Measurements from ENCODE around the gene SIGMAR1. TPM values are rescaled to one million over a fixed set of nuclear protein-coding genes. Genes with fewer than 3 reads are reported as not detected.

The SIGMAR1 gene
- total and polyA plus RNA-seq, 2 of the 8 experiments (the other 6 are each of a cell fraction or from before 2014, with no cell fraction given), result 84.2 to 134 TPM

DNA sequence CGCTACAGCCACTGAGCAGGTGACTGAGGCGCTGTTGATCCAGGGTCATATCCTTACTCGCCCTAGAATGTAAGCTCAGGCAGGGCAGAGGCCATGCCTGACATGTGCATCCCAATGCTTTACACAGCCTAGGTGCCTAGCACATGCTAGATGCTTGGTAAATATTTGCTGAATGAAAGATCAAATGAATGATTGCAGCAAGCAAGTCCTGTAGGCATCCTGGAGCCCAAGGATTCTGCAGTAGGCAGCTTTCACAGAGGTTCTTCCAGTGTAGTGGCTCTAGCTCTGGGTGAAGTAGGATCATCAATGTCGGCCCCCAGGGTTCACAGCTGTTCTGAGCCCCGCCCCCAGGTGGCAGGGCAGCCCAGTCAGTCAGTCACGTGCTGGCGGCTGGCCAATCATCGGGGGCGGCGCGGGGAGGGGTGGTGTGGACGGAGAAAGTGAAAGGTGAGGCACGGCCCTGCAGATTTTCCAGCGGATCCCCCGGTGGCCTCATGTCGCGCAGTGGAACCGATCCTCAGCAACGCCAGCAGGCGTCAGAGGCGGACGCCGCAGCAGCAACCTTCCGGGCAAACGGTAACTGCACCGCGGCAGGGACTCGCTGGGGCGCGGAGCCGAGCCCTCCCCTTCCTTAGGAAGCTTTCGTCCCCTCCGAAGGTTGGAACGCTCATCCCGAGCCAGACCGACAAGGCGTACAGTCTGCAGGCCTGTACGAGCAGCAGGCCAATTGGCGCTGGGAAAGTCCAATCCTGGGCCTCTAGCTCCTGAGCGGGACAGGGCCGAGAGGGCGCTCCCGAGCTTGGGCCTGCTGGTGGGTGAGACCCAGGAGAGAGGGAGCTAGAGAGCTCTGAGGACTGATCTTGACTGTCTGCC, 8.9 kb upstream of the SIGMAR1 start, which contains the start of gene GALT:
GALT (plus strand) TSS at position 465 of the 873 bp plus-strand sequence; CDS start at position 495, 30 bp downstream.
- H4K91ac ChIP-seq (replicated peaks; ENCODE audit: insufficient read length, low read length), result peak within 1 kb of the TSS; percentile 86
- POLR2A ChIA-PET (ENCODE audit: partially characterized antibody), result interaction anchor here (0.6 to 12.8 kb wide), 6 partner anchors 10 to 1616 kb away, joined by 3 to 127 read pairs (median 8); partner anchors contain the start of genes ARID3C, CCL27, FANCG and SIGMAR1
- H4K20me1 ChIP-seq (replicated peaks in 1 of 2; ENCODE audit: control insufficient read depth in 1 of 2, insufficient read depth in 2 of 2, low read length in 2 of 2), result peaks cover 2 to 8% of the 10 kb centered on the region in 2 experiments
- peak within 1 kb of the TSS; percentile 88 for H3K18ac ChIP-seq (ENCODE audit: extremely low read depth, low read length)
- no peaks in the 10 kb centered on the region for H3K9me3 ChIP-seq (ENCODE audit: insufficient read depth in 2 of 2, low read depth in 1 of 2, low read length in 1 of 2)
- peak in 1 of 2 experiments; percentile 96 for DNase-seq (ENCODE audit: low read depth in 1 of 2, low spot score in 2 of 2)
- H4K8ac ChIP-seq (ENCODE audit: extremely low read depth, insufficient read depth, low read length), result peak within 1 kb of the TSS; percentile 88
- H3K27me3 ChIP-seq (replicated peaks in 1 of 4; ENCODE audit: control insufficient read depth in 3 of 4, extremely low read depth in 1 of 4, insufficient read depth in 3 of 4, low read length in 3 of 4), result no peaks in the 10 kb centered on the region; a peak in 1 of 7 replicates
- no peak within 1 kb of the TSS for H2AK5ac ChIP-seq (ENCODE audit: low read depth, low read length)
- H3K9ac ChIP-seq (replicated peaks in 1 of 4; ENCODE audit: extremely low read depth in 1 of 4, low read depth in 3 of 4, low read length in 3 of 4), result peak within 1 kb of the TSS in 3 of 4 experiments; percentile 58 to 70 (median 62); a peak in 6 of 7 replicates
- peaks cover 3 to 21% (median 11%) of the 10 kb centered on the region in 4 experiments for H3K4me1 ChIP-seq (replicated peaks in 1 of 4; ENCODE audit: control insufficient read depth in 3 of 4, insufficient read depth in 4 of 4, low read length in 3 of 4)
- peak within 1 kb of the TSS; percentile 84 for H3K4ac ChIP-seq (replicated peaks; ENCODE audit: insufficient read length, low read depth, low read length)
- H2BK12ac ChIP-seq (ENCODE audit: low read depth, low read length), result peak within 1 kb of the TSS; percentile 75; the same call in 1 of the 2 replicates
- H2BK20ac ChIP-seq (ENCODE audit: low read length), result peak within 1 kb of the TSS; percentile 75; the same call in 1 of the 2 replicates
- H3K4me3 ChIP-seq (ENCODE audit: extremely low read depth in 1 of 4, insufficient read depth in 2 of 4, low read depth in 3 of 4, low read length in 4 of 4), result peak within 1 kb of the TSS; percentile 69 to 92 (median 80)
- FAIRE-seq, result no peak
- peak within 1 kb of the TSS; percentile 94 for H3K56ac ChIP-seq (replicated peaks; ENCODE audit: insufficient read length, low read depth, low read length)
- peak within 1 kb of the TSS; percentile 97 for H2BK5ac ChIP-seq (ENCODE audit: low read depth, low read length)
- H3K23me2 ChIP-seq (ENCODE audit: low read depth, low read length), result peaks cover 11% of the 10 kb centered on the region; the same call in 1 of the 2 replicates
- H3K79me1 ChIP-seq (ENCODE audit: low read depth, low read length), result peaks cover 6% of the 10 kb centered on the region; the same call in 1 of the 2 replicates
- peak within 1 kb of the TSS; percentile 90 for H4K5ac ChIP-seq (ENCODE audit: insufficient read length, low read depth, low read length)
- peaks cover 3 to 23% (median 8%) of the 10 kb centered on the region in 4 experiments; a peak in 7 of 8 replicates for H3K36me3 ChIP-seq (ENCODE audit: control insufficient read depth in 2 of 4, insufficient read depth in 4 of 4, low read length in 3 of 4)
- H2AFZ ChIP-seq (ENCODE audit: low read length), result peak within 1 kb of the TSS; percentile 16
- CTCF ChIA-PET (ENCODE audit: partially characterized antibody), result interaction anchor here (0.8 to 17.4 kb wide), 15 partner anchors 10 to 144 kb away, joined by 3 to 277 read pairs (median 5); partner anchors contain the start of genes CCL27, DCTN3, IL11RA and RPP25L
- H3K27ac ChIP-seq (ENCODE audit: low read depth, low read length), result peak within 1 kb of the TSS; percentile 66
- no peak within 1 kb of the TSS for H3K23ac ChIP-seq (ENCODE audit: insufficient read length)
- peak within 1 kb of the TSS; percentile 96 for H2BK120ac ChIP-seq (replicated peaks; ENCODE audit: low read depth, low read length)
- H3K4me2 ChIP-seq (ENCODE audit: insufficient read depth in 1 of 2, low read depth in 2 of 2, low read length in 2 of 2), result peak within 1 kb of the TSS; percentile 89 to 97
- peaks cover 0 to 12% of the 10 kb centered on the region in 2 experiments; a peak in 1 of 4 replicates for H3K79me2 ChIP-seq (ENCODE audit: control insufficient read depth in 1 of 2, insufficient read depth in 2 of 2, low read length in 2 of 2)
- 7% methylated on average over 39 of the region's 43 CpGs; no CpG with 5 or more reads in 1 of the 2 experiments for WGBS, 2 experiments (ENCODE audit: extremely low coverage in 1 of 2, insufficient coverage in 1 of 2, insufficient read length in 1 of 2, insufficient replicate concordance in 2 of 2, low coverage in 1 of 2, low lambda C conversion rate in 2 of 2, missing lambda C conversion rate in 1 of 2)
- peak within 1 kb of the TSS; percentile 88; the same call in 1 of the 2 replicates for H2BK15ac ChIP-seq (ENCODE audit: low read length)
- peak within 1 kb of the TSS; percentile 66 for H3K14ac ChIP-seq (ENCODE audit: insufficient read length)
- TF ChIP-seq RFX5 (IDR thresholded peaks at IDR 0.05; ENCODE audit: borderline replicate concordance, low read depth, low read length), result no peak
- peak in 1 of 2 experiments; percentile 69; a peak in 2 of 3 replicates for TF ChIP-seq POLR2A (IDR thresholded peaks at IDR 0.05; ENCODE audit: control extremely low read depth in 1 of 2, low read depth in 2 of 2, low read length in 2 of 2)
- TF ChIP-seq MAX (IDR thresholded peaks at IDR 0.05), result peak; percentile 71
- no peak for TF ChIP-seq CHD1 (IDR thresholded peaks at IDR 0.05; ENCODE audit: low read depth, low read length)
- TF ChIP-seq RBBP5 (IDR thresholded peaks at IDR 0.05; ENCODE audit: borderline replicate concordance, low read depth, low read length), result peak; percentile 88
- TF ChIP-seq ZNF274 (IDR thresholded peaks at IDR 0.05; ENCODE audit: borderline replicate concordance, extremely low read depth, low read length), result no peak
- TF ChIP-seq E2F6 (IDR thresholded peaks at IDR 0.05), result peak; percentile 39; the same call in 1 of the 2 replicates
- no peak for TF ChIP-seq POU5F1 (IDR thresholded peaks at IDR 0.05; ENCODE audit: low read depth, low read length)
